Brain pericyte (primary cell): ENCODE measurements around the gene ACER2.

Source experiments
- DNase-seq: peaks from one replicate; pipeline ENCODE4 v3.0.0-alpha.2; 2012; ENCODE audit warnings: low read depth, low spot score

ACER2 gene

DNA sequence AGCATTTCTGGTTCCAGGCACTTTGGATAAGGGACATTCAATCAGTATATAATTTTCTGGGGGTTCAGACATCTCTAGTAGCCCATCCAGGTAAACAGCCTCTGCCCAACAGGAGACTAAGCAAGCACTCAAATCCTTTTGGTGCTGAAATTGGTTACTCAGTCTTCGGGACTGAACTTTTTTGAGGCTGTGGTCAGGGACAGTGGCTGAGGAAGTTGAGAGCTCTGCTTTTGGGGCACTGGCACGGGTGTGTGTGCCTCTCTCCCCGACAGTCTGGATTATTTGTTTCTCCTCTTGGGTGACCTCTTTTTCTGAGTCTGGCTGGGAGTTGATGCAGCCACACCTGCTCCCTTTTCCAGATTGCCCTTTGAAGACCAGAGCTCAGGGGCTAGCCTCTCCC lies 47.6 kb downstream of the ACER2 start:
- no peak for DNase-seq

DNA sequence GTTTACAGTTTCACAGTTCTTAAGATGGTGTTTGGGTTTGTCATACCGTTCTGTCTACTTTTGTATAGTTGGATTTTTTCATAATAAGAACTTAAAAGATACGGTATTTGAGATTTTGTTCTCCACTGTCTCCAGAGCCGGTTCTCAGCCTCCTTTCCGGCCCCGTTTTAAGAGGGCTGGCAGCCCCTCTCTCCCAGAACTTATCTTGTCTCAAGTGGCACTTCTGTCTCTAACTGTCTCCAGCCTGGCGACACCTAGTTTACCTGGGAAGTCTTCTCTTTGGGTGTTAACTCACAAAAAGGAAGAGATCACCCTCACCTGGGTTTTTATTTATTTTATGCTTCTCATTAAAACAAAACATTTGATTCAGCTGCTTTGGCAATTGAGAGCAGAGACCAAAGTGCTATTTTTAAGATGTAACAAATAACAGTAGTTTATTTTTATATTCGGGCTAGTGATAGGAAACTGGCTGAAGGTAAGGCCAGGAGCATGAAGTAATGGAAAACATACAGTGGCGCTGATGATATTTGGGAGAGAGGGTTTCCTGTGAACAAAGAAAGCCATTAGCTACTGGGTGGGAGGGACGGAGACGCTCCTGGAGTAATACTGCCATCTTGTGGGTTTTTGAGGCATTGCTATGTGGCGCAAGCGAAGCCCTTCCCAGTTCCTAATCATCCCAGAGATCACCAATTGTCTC lies 48.3 kb downstream of the ACER2 start:
- DNase-seq: peak; percentile 24

DNA sequence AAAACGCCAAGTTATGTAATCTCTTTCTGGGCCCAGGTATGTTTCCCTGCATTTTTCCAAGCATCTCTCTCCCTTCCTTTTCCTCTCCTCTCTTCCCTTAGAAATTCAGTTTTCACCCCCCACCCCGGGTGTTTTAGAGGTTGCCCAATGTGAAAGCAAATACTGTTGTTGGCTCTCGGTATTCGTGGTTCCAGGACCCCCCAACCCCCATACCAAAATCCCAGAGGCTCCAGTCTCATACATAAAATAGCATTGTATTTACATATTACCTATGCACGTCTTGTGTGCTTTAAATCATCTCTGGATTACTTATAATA lies 48.8 kb downstream of the ACER2 start:
- no peak for DNase-seq

DNA sequence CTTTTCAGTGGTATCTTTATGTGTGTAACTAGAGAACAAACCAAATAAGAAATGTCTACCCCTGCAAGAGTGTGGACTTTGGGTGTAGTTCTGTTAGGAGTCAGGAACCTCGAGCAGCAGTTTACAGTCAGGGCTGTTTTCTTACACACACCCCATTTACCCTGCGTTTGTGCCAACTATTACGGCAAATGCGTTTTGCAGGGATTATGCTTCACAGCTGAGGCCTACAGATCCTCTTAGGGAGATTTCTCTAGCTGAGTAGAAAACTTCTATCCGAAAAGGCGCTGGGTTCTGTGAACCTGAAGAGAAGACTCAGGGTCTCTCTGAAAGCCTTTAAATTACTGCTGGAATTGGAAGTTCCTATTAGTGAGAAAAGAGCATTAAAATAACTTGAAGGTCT lies 51.4 kb downstream of the ACER2 start:
- no peak for DNase-seq

DNA sequence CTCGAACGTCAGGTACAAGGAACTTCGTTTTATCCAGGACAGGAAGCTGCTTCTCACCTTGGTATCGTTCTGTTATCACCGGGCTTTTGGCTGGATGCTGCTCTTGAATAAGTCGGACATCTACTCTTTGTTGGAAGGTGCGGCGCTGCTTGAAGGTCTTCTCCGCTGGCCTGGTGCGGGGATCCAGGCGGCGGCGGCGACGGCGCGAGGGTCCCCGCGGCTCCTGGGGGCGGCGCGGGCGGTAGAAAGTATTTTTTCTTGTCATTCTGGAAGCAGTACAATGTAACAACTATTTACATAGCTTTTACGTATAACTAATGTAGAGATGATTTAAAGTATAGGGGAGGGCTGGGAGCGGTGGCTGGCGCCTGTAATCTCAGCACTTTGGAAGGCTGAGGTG lies 52.3 kb downstream of the ACER2 start:
- DNase-seq: no peak

DNA sequence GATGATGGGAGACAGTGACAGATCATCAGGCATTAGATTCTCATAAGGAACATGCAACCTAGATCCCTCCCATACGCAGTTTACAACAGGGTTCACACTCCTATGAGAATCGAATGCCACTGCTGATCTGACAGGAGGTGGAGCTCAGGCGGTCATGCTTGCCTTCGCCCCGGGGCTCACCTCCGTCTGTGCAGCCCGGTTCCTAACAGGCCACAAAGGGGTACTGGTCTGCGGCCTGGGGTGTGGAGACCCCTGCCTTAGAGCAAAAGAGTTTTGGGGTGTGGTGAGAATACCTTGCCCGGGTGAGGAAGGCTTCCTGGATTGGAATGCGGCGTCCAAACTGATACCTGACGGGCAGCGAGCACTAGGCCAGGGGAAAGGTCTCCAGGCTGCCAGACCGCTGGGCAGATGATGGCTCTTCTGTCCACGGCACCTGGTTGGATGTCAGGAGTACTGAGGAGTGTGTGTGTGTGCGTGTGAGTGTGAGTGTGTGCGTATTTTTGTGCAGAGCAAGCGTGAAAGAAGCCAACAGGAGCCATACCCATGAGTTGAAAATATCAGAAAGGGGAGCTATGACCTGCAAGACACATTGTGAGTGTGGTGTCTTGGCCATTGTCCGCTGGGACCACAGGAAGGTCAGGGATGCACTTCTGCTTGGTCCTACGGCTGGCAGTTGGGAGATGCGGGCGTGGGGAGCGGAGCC lies 55.4 kb downstream of the ACER2 start:
- no peak for DNase-seq

DNA sequence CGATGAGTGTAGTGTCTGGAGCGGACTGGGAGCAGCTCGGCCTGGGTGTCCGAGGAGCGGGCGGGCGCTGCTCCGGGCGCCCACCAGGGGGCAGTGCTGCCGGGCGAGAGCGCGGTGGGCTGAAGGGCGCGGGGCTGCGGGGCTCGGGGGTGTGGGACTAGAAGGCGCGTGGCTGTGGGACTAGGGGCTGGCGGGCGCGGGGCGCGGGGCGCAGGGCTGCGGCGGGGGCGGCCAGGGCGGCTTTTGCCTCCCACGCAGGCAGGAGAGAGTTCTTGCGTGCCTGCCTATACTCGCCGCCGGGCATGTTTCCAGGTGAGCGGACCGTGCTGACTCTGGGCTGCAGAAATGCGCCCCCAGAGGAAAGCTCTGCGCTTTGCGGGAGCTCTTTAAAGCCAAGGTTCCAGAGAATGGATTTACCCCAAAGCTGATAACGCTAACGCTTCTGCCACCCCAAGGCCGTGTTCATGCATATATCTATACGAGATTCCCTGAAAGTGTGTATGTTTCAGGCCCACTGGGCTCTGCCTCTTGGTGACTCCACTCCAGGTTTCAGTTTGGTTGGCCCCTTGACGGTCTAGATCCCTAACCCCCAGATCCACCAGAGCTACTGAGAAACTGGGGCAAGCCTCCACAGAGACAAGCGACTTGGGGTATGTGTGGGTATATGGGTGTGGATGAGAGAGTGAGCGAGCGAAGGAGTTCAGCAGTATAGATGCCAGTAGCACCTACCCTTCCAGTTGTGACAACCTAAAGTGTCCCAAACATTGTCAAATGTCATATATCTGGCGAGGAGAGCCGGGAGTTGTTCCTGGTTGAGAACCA lies 56.2 kb downstream of the ACER2 start:
- no peak for DNase-seq

DNA sequence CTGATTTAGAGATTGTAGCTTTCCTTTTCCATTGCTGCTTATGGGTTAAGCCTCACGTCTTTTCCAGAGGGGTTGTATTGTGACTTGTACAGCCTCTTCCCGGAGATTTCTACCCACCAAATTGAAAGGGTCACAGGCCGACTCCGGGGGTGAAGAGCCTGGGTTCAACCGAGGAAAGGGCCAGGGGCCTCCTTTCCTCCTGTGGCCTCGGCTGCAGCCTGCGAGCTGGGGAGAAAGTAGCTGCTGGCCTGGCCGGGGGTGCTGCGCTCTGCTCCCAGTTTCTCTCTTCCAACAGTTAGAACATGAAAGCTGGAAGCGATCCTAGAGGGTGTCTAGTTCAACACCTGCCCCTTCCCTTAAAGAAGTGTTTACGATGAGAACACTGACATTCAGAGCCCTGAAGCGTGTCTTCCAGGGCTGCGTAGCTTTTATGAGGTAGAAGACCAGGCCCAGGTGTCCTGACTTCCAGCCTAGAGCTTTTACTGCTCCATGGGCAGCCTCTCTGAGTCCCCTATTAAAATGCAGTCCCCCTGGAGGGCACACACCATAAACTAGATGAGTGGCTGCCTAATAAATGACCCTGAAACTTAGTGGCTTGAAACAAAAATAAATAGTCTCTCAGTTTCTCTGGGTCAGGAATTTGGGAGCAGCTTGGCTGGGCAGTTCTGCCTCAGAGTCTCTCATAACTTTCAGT lies 56.9 kb downstream of the ACER2 start:
- DNase-seq: no peak

DNA sequence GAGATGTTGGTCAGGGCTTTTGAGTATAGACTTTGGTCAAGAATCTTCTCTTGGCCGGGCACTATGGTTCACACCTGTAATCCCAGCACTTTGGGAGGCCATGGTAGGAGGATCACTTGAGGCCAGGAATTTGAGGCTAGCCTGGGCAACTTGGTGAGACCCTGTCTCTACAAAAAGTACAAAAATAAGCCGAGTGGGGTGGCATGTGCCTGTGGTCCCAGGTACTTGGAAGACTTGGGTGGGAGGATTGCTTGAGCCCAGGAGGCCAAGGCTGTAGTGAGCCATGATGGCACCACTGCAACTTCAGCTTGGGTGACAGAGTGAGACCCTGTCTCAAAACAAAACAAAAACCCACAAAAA lies 57.5 kb downstream of the ACER2 start:
- no peak for DNase-seq

DNA sequence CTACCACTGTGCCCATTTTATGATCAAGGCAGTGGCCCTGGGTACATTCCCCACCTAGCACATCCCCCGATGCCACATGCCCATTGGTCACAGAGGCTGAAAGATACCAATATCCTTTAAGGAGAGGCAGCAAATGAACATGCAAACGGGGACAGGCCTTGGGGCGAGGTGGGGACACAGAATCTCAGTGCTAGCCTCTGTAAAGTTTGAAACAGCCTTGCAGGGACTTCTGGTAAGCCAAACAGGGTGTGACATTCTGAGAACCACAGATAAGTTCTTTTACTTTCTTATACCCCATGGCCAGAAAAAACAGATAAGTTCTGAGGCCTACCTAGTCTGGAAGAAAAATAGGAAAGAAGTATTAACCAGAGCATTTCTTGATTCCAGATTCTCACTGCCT lies 60.5 kb downstream of the ACER2 start:
- DNase-seq: no peak

DNA sequence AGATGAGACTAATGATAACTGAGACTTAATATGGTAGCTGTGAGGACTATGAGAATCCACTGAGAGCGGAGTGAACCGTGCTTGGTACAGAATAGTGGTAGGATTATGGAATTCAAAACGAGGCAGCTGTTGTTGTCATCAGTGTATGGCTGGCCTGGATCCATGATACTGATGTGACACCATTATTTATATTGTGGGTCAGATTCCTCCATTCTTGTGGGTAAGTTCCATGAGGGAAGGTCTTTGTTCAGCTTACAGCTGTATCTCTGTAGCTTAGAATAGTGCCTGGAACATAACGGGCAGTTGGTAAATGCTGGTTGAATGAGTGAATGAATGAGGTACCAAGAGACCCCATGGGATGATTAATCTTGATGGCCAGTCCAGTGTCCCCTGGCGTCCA lies 61.8 kb downstream of the ACER2 start:
- DNase-seq: no peak

DNA sequence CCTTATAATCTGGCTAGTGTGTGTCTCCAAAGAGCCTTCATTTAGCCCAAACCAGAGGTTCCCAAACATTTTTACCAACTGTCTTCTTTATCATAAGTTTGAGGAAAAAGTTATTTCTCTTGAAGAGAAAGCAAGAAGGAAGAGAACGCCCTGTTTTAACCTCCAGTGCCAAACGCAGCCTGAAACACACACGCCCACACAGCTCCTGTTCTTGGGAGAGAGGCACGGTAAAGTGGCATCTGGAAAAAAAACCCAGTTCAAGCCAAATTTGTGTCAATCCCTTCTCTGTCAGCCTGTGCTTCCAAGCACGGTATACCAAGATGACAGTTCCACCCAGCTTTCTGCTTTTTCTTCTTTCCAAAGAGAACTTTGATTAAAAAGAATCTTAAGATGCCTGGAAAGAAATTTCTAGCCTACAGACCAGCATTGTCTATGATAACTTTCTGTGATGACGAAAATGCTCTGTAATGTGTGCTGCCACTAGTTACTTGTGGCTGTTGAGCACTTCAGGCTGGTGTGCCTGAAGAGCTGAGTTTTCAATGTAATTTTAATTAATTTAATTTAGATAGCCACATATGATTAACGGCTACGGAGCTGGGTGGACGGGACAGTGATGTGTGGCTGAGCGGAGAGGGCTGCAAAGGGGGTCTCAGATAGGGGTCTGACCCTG lies 62.3 kb downstream of the ACER2 start:
- no peak for DNase-seq

DNA sequence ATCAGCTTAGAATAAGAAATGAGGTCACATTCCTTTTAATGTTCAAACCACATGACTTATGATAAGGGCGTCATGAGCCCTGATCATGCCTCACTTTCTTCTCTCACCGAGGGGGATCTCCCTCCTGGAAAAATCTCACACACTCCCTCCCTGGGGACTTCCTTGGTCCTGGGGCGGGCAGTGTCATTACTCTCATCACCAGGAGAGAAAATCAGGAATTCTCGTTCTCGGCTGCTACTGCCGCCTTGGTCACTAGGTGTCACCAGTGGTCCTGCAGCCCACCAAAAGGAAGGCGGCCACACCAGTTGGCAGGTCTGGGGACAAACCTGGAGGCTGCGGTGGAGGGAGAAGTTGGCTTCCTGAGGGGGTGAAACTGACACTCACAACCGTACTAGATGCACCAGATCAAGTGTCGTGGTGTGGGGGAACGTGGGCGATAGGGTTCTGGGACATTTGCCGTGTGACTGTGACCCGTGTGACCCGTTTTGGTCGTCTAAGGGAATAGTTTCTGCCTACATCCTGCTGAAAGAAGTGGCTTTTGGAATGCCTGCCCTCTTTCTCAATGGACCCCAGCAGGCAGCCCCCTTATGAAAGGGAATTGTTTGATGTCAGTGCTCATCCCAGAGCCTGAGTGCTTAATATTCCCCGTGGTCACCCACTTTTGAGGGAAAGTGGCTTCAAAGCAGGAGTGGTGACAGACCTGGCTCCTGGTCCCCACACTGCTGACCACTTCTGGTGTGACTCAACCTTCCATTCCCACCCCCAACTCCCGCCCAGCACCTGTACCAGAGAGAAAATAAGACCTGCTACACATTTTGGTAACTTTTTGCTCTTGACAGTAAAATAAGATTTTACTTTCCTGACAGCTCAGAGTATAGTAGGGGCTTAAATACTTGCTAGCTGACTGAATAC lies 63.2 kb downstream of the ACER2 start:
- DNase-seq: no peak

DNA sequence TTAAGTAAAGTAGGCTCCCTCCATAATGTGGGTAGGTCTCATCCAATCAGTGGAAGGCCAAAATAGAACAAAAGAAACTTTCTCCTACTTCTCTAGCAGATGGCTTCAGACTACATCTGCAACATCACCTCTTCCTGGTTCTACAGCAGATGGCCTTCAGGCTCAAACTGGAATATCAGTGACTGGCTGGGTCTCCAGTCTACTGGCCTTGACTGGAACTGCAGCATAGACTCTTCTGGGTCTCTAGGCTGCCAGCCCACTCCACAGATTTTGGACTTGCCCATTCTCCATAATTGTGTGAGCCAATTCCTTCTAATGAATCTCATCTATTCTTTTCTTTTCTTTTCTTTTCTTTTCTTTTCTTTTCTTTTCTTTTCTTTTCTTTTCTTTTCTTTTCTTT lies 64.8 kb downstream of the ACER2 start:
- DNase-seq: no peak

DNA sequence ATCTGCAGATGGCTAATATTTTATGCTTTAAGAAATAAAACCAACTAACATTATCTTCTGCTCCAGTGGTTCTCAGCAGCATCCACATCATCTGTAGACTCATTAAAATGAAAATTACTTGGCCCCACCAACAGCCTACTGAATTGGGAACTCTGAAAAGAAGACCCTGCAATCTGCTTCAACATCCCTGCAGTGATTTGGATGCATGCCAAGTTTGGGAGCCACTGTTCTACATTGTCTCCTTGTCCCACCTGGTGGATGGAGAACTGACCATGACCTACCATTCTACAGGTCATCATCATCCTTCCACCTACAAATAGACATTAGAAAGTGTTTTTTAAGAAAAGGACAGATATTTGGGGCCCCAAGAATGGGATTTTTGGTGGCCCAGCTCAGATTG lies 71.1 kb downstream of the ACER2 start:
- DNase-seq: no peak

DNA sequence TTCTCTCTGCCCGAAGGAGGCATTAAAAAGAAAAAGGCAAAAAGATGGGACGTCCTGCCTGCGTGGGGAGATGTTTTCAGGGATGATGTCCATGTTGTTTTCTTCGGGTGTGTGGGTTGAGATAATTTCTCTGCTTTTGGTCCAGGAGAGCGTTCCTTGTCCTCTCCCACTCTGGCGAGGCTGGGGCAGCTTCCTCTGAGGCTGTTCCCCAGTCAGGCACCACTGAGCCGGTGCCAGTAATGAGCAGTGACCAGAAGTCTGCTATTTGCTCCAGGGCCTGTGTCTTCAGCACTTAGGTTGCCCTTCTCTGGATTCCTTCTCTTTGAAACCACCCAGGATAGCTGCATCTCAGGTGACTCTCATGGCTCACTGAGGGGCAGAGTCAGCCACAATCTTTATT lies 71.5 kb downstream of the ACER2 start:
- DNase-seq: no peak

DNA sequence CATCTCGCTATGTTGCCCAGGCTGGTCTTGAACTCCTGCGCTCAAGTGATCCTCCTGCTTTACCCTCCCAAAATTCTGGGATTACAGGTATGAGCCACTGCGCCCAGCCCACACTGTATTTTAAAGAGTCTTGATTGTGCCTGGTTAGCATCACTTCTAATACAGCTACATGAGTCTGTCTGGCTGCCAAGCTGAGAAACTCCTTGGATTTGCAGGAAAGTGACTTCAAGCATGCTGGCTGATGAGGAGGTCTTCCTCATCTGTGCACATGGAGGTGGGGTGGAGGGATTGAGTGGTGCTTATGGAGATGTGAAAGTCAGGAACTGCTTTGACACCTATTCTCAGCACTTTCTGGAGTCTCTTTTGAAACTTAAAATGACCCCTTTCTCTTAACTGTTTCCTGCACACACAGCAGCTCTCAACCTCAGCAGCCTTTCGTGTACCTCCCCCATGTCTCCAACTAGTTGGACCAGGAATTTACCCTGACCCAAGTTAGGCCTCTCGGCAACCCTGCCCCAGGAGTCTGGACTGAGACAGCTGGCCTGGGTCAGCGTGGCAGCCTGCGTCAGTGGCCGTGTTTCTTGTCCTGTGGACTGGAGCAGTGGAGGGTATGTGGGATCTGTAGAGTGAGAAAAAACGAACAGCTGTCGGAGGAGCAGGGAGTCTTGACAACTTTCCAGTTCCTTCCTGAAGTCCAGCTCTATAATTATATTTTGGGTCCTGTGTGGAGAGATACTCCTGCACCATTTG lies 72.5 kb downstream of the ACER2 start:
- no peak for DNase-seq

DNA sequence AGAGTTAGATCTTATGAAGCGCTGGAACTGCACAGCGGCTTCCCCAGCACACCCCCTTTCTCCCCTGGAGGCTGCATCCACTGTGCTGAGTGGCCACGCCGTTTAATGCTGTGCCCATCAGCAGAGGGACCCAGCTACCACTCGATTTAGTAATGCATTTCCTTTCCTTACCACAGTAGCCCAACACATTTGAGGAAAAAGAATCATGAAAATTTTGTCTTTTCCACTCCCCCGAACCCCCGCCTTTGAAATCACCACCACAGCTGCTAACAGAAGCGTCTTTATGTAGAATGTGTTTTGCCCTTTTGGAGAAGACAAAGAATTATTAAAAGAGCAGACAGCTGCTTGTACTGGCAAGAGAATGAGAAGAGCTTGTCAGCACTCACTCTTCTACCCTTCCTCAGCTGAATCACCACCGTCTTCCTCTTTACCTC lies 73.2 kb downstream of the ACER2 start:
- DNase-seq: no peak

DNA sequence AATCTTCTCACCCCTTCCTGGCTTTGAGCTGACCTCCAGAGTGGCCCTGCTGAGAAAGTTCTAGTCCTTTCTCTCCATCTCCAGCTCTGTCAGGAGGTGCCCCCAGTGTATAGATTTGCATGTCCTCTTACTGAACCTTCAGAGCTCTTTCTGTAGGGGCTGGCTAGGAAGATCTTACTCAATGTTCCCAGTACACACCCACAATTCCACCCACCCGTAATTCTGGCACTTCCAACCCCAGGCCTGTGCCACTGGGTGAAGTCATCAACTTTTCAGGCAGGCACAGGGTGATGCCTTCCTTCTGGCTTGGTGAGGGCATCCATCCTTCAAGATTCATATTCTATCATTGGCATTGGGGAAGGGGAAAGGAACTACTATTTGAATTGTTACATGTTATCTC lies 75.9 kb downstream of the ACER2 start:
- no peak for DNase-seq

DNA sequence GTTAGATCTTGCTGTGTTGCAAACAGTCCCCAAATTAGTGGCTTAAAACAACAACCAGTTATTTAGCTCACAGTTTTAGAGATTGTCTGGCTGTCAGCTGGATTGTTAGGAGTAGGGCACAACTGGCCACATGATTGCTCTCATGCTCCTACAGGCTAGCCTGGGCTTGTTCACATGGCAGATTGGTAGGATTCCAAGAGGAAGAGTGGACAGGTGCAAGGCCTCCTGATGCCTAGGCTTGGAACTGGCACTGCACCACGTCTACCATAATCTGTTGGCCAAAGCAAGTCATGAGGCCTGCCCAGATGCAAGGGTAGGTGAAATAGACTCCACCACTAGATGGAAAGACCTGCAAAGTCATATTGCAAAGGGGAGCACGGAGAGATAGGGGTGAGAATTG lies 76.4 kb downstream of the ACER2 start:
- DNase-seq: no peak
